Tibial nerve (tissue), 4 donors: Measurements from ENCODE around the gene ST3GAL3. TPM values are rescaled to one million over a fixed set of nuclear protein-coding genes. Genes with fewer than 3 reads are reported as not detected.
A peak's percentile ranks its signal among the peaks of the same experiment; 100 is the strongest.

Source experiments
- DNase-seq, 2 donors: peaks; one replicate each; pipeline ENCODE4 v3.0.0-alpha.2; 2019; ENCODE audit warnings: low spot score in 2 of 2
- H3K27ac ChIP-seq, 4 donors: fragments of 200-600 bp; sonication (generic) in 3 of 4; one replicate each; pipeline ENCODE4 v1.5.1; 2017 to 2019; ENCODE audit warnings: mild to moderate bottlenecking in 1 of 4
- H3K27me3 ChIP-seq, 2 donors: fragments of 200-600 bp; sonication (generic) in 1 of 2; one replicate each; pipeline versions ENCODE4 v1.5.1 to v1.6.0; 2017 to 2019
- H3K36me3 ChIP-seq, 3 donors: fragments of 200-600 bp; sonication (generic); one replicate each; pipeline ENCODE4 v1.5.1; 2018 to 2019
- H3K4me1 ChIP-seq, 4 donors: fragments of 200-600 bp; sonication (generic) in 3 of 4; one replicate each; pipeline ENCODE4 v1.5.1; 2017 to 2019
- H3K4me3 ChIP-seq, 4 donors: fragments of 200-600 bp; sonication (generic) in 3 of 4; one replicate each; pipeline ENCODE4 v1.5.1; 2017 to 2019; ENCODE audit warnings: mild to moderate bottlenecking in 1 of 4, moderate library complexity in 1 of 4
- H3K9me3 ChIP-seq, 4 donors: fragments of 200-600 bp; sonication (generic) in 3 of 4; one replicate each; pipeline ENCODE4 v1.5.1; 2017 to 2019
- CTCF ChIP-seq, 5 experiments: fragments of 200-600 bp in 3 of 5; fragments of 450-650 bp in 2 of 5; sonication (generic) in 3 of 5; IDR thresholded peaks; one replicate each; pipeline ENCODE4 v1.5.1; 2016 to 2019; ENCODE audit warnings: antibody characterized with exemption in 5 of 5, mild to moderate bottlenecking in 3 of 5, moderate library complexity in 2 of 5
- EP300 ChIP-seq, 2 donors: sonication (generic); formaldehyde crosslinking; IDR thresholded peaks; one replicate each; pipeline ENCODE4 v1.6.1; 2017; ENCODE audit warnings: antibody characterized with exemption in 2 of 2, mild to moderate bottlenecking in 1 of 2
- POLR2A ChIP-seq, 2 donors: fragments of 450-650 bp; IDR thresholded peaks; one replicate each; pipeline ENCODE4 v1.6.1; 2017; ENCODE audit warnings: antibody characterized with exemption in 2 of 2, mild to moderate bottlenecking in 2 of 2, moderate library complexity in 2 of 2
- WGBS, 2 donors: methylation state at CpG; one replicate each; pipeline ENCODE4 v1.1.5; 2018; 5-methylcytosine and 5-hydroxymethylcytosine counted together
- total RNA-seq, 4 donors: library from RNA; depleted of rRNA; stranded (reverse); fragments of >200 nt; gene quantifications; one replicate each; pipeline ENCODE4 v1.1.0, GENCODE V29; 2016

Gene ST3GAL3
- total RNA-seq, 4 donors from 2014 or later, result 20.7 to 27.0 (median 24.1) TPM

- Histone ChIP-seq H3K4me3 (peak within 1 kb of the TSS; percentile 44 to 79 (median 62)), H3K4me1 (peaks cover 0 to 43% (median 24%) of the 10 kb centered on the region in 4 donors), H3K27me3 (no peaks in the 10 kb centered on the region), H3K27ac (peak within 1 kb of the TSS; percentile 75 to 97 (median 94)), H3K36me3 (peaks cover 0 to 22% (median 5%) of the 10 kb centered on the region in 3 donors), H3K9me3 (no peaks in the 10 kb centered on the region)
- DNase-seq, result peak; percentile 88 to 91
- peak; percentile 54 to 91 for TF ChIP-seq EP300 (IDR thresholded peaks at IDR 0.05)
- TF ChIP-seq CTCF (IDR thresholded peaks at IDR 0.05), result peak; percentile 64 to 92 (median 87)
- TF ChIP-seq POLR2A (IDR thresholded peaks at IDR 0.05), result peak in 1 of 2 donors; percentile 53
- 0% methylated on average over 40 to 41 of the region's 74 CpGs for WGBS, 2 donors
Measured at GRCh38 chr1:43946236-43947060, 239.1 kb downstream of the ST3GAL3 start, which contains the start of gene IPO13. Gene IPO13 (plus strand): TSS chr1:43946950. CDS start chr1:43947601, 651 bp downstream.

GRCh38 chr1:43947061-43947873, 239.9 kb downstream of the ST3GAL3 start:
- peak overlapping the region; percentile 44 to 79 (median 62) for H3K4me3 ChIP-seq
- H3K9me3 ChIP-seq, result no peaks in the 10 kb centered on the region
- H3K36me3 ChIP-seq, result peaks cover 0 to 22% (median 5%) of the 10 kb centered on the region in 3 donors
- H3K27me3 ChIP-seq, result no peaks in the 10 kb centered on the region
- DNase-seq, result peak in 1 of 2 donors; percentile 21
- peak overlapping the region; percentile 75 to 97 (median 94) for H3K27ac ChIP-seq
- no peak for TF ChIP-seq CTCF (IDR thresholded peaks at IDR 0.05)
- TF ChIP-seq EP300 (IDR thresholded peaks at IDR 0.05), result no peak
- TF ChIP-seq POLR2A (IDR thresholded peaks at IDR 0.05), result no peak
- peaks cover 0 to 43% (median 24%) of the 10 kb centered on the region in 4 donors for H3K4me1 ChIP-seq
- WGBS, 2 donors, result 5 to 6% methylated on average over 21 to 27 of the region's 27 CpGs

GRCh38 chr1:43947874-43948437, 240.6 kb downstream of the ST3GAL3 start:
- Histone ChIP-seq H3K4me3 (peak overlapping the region; percentile 44 to 79 (median 62)), H3K36me3 (peaks cover 0 to 22% (median 5%) of the 10 kb centered on the region in 3 donors), H3K9me3 (no peaks in the 10 kb centered on the region), H3K27ac (peak overlapping the region in 3 of 4 donors; percentile 75 to 97 (median 94)), H3K27me3 (no peaks in the 10 kb centered on the region), H3K4me1 (peaks cover 0 to 46% (median 24%) of the 10 kb centered on the region in 4 donors)
- no peak for TF ChIP-seq EP300 (IDR thresholded peaks at IDR 0.05)
- TF ChIP-seq POLR2A (IDR thresholded peaks at IDR 0.05), result no peak
- TF ChIP-seq CTCF (IDR thresholded peaks at IDR 0.05), result no peak
- DNase-seq, result no peak
- 17 to 21% methylated on average over 3 of the region's 3 CpGs for WGBS, 2 donors

- no peak for DNase-seq
- whole genome bisulfite sequencing, 2 donors, result 85 to 88% methylated on average over 9 to 13 of the region's 13 CpGs
- TF ChIP-seq EP300 (IDR thresholded peaks at IDR 0.05) (no peak), CTCF (IDR thresholded peaks at IDR 0.05) (no peak), POLR2A (IDR thresholded peaks at IDR 0.05) (no peak)
- H3K4me1 ChIP-seq, result peaks cover 0 to 55% (median 24%) of the 10 kb centered on the region in 4 donors
- H3K36me3 ChIP-seq, result peaks cover 0 to 22% (median 5%) of the 10 kb centered on the region in 3 donors
- no peaks in the 10 kb centered on the region for H3K9me3 ChIP-seq
- H3K4me3 ChIP-seq, result no peak overlapping the region
- no peak overlapping the region for H3K27ac ChIP-seq
- no peaks in the 10 kb centered on the region for H3K27me3 ChIP-seq
Measured at GRCh38 chr1:43949678-43950077, 242.3 kb downstream of the ST3GAL3 start.
